GM12878 (cell line): ENCODE results near the gene SOSTDC1. TPM values are rescaled to one million over a fixed set of nuclear protein-coding genes. Genes with fewer than 3 reads are reported as not detected.

Experiments used
- ATAC-seq: fragments of 200-7000 bp; cut with Tn5 transposase; 3 replicates; pipeline ENCODE4 v1.9.1; 2020; ENCODE audit warnings: mild to moderate bottlenecking, moderate library complexity
- BruUV-seq: library from RNA; stranded (reverse); fragments of 400-500 nt; replicated peaks from 2 replicates; lab custom pipeline; 2021; lab: Mats Ljungman, UMichigan
- CTCF ChIA-PET: fragments of 300-600 bp; sonication (Branson Sonifier 250); formaldehyde crosslinking; extraction: SDS; loops from one replicate; lab custom pipeline; 2021; ENCODE audit warnings: inconsistent platforms; lab: Yijun Ruan, JAX
- POLR2A ChIA-PET: fragments of 350-600 bp; formaldehyde crosslinking; extraction: SDS; loops from one replicate; lab custom pipeline; 2021; ENCODE audit warnings: inconsistent platforms; lab: Charles Lee
- RAD21 ChIA-PET: fragments of 300-600 bp; sonication (Branson Sonifier 250); formaldehyde crosslinking; loops from one replicate; lab custom pipeline; 2023; ENCODE audit warnings: antibody characterized with exemption; ENCODE audit not compliant: unreplicated experiment; lab: Charles Lee
- SMC1A ChIA-PET: fragments of 300-600 bp; sonication (Branson Sonifier 250); formaldehyde crosslinking; loops from one replicate; lab custom pipeline; 2023; ENCODE audit not compliant: unreplicated experiment, uncharacterized antibody; lab: Charles Lee
- DNase-seq: peaks from one replicate; pipeline ENCODE4 v3.0.0-alpha.2; 2011; ENCODE audit warnings: low read depth, low spot score
- FAIRE-seq: peaks from 3 replicates; lab custom pipeline; 2011; peaks lifted over from hg19 to GRCh38; lab: Jason Lieb, UNC
- H2AFZ ChIP-seq: 2 replicates; pipeline ENCODE4 v1.6.0; 2011; ENCODE audit warnings: low read depth, low read length, control low read depth; ENCODE audit not compliant: control insufficient read depth
- H3K27ac ChIP-seq: 2 replicates; pipeline ENCODE4 v1.5.1; 2011; ENCODE audit warnings: control low read depth; ENCODE audit not compliant: control insufficient read depth, insufficient read depth
- H3K27me3 ChIP-seq, 2 experiments: replicated peaks in 1 of 2; 2 replicates each; pipeline versions ENCODE4 v1.6.0 to v1.6.1; 2011; ENCODE audit warnings: low read length in 1 of 2; ENCODE audit not compliant: control insufficient read depth in 2 of 2, insufficient read depth in 2 of 2
- H3K36me3 ChIP-seq, 2 experiments: 2 replicates each; pipeline ENCODE4 v1.5.1; 2011; ENCODE audit warnings: low read length in 1 of 2; ENCODE audit not compliant: control insufficient read depth in 2 of 2, insufficient read depth in 2 of 2
- H3K4me1 ChIP-seq: 2 replicates; pipeline ENCODE4 v1.6.1; 2011; ENCODE audit warnings: mild to moderate bottlenecking, low read length, moderate library complexity, mixed read lengths; ENCODE audit not compliant: control insufficient read depth, insufficient read depth
- H3K4me2 ChIP-seq: 2 replicates; pipeline ENCODE4 v1.6.0; 2011; ENCODE audit warnings: control low read depth; ENCODE audit not compliant: control insufficient read depth, insufficient read depth
- H3K4me3 ChIP-seq: fragments of 200-600 bp; sonication (generic); 2 replicates; pipeline ENCODE4 v1.5.1; 2016
- H3K79me2 ChIP-seq: 2 replicates; pipeline ENCODE4 v1.6.0; 2011; ENCODE audit warnings: low read length; ENCODE audit not compliant: control insufficient read depth, insufficient read depth
- H3K9ac ChIP-seq: 2 replicates; pipeline ENCODE4 v1.8.0; 2011; ENCODE audit warnings: low read length, control low read depth, mixed read lengths; ENCODE audit not compliant: control insufficient read depth, insufficient read depth
- H3K9me3 ChIP-seq: replicated peaks from 3 replicates; pipeline ENCODE4 v1.5.1; 2011; ENCODE audit warnings: mild to moderate bottlenecking, low read length; ENCODE audit not compliant: control insufficient read depth, insufficient read depth
- H4K20me1 ChIP-seq: 2 replicates; pipeline ENCODE4 v1.6.0; 2011; ENCODE audit not compliant: control insufficient read depth, insufficient read depth
- ATF7 ChIP-seq: fragments of 450-650 bp; IDR thresholded peaks from 2 replicates; pipeline ENCODE4 v1.6.1; 2016; ENCODE audit warnings: low read depth, mild to moderate bottlenecking
- CBX3 ChIP-seq: fragments of 200-600 bp; sonication (generic); IDR thresholded peaks from 2 replicates; pipeline ENCODE4 v1.6.1; 2016; ENCODE audit warnings: low read depth, borderline replicate concordance
- CHD2 ChIP-seq: IDR thresholded peaks from 2 replicates; pipeline ENCODE4 v1.6.1; 2011; ENCODE audit warnings: low read depth, low read length, improper control_type of control experiment, borderline replicate concordance
- CREB1 ChIP-seq: IDR thresholded peaks from 2 replicates; pipeline ENCODE4 v1.6.1; 2012; ENCODE audit warnings: low read depth, mild to moderate bottlenecking, inconsistent platforms
- DPF2 ChIP-seq: fragments of 450-650 bp; IDR thresholded peaks from 2 replicates; pipeline ENCODE4 v1.6.1; 2017; ENCODE audit warnings: mild to moderate bottlenecking
- FOS ChIP-seq: IDR thresholded peaks from 3 replicates; pipeline ENCODE4 v1.6.1; 2011; ENCODE audit warnings: borderline replicate concordance; ENCODE audit not compliant: insufficient read length; ENCODE audit errors: extremely low read depth
- NBN ChIP-seq: fragments of 450-650 bp; IDR thresholded peaks from 2 replicates; pipeline ENCODE4 v1.6.1; 2016
- RB1 ChIP-seq: fragments of 450-650 bp; formaldehyde crosslinking; IDR thresholded peaks from 2 replicates; pipeline ENCODE4 v1.6.1; 2017; ENCODE audit warnings: mild to moderate bottlenecking, borderline replicate concordance
- SMARCA5 ChIP-seq: fragments of 450-650 bp; IDR thresholded peaks from 2 replicates; pipeline ENCODE4 v1.6.1; 2017; ENCODE audit warnings: mild to moderate bottlenecking
- SP1 ChIP-seq: IDR thresholded peaks from one replicate; pipeline ENCODE4 v1.6.1; 2011; ENCODE audit warnings: low read depth, low read length
- SREBF1 ChIP-seq: IDR thresholded peaks from 2 replicates; pipeline ENCODE4 v1.6.1; 2012; ENCODE audit warnings: mild to moderate bottlenecking, low read length
- SRF ChIP-seq, 2 experiments: IDR thresholded peaks; 2 replicates each; pipeline ENCODE4 v1.6.1; 2011; ENCODE audit warnings: low read depth in 2 of 2, low read length in 2 of 2, mild to moderate bottlenecking in 1 of 2, moderate library complexity in 1 of 2
- TARDBP ChIP-seq: IDR thresholded peaks from 2 replicates; pipeline ENCODE4 v1.6.1; 2016; ENCODE audit warnings: borderline replicate concordance
- WRNIP1 ChIP-seq: IDR thresholded peaks from 2 replicates; pipeline ENCODE4 v1.6.1; 2011; ENCODE audit warnings: low read depth, low read length, improper control_type of control experiment, borderline replicate concordance
- ZNF207 ChIP-seq: fragments of 450-650 bp; IDR thresholded peaks from 2 replicates; pipeline ENCODE4 v1.6.1; 2014; ENCODE audit warnings: antibody characterized with exemption, mild to moderate bottlenecking, borderline replicate concordance
- ZSCAN29 ChIP-seq: fragments of 450-650 bp; IDR thresholded peaks from 2 replicates; pipeline ENCODE4 v1.6.1; 2017; ENCODE audit warnings: mild to moderate bottlenecking, moderate library complexity
- in situ Hi-C: fragments of 300-500 bp; cut with MboI; formaldehyde crosslinking; loops from 9 replicates; pipeline ENCODE4 v1.14.3; 2018; ENCODE audit warnings: mixed read lengths
- intact Hi-C: fragments of 100-400 bp; cut with micrococcal nuclease; formaldehyde crosslinking; loops from one replicate; pipeline ENCODE4 v1.14.2; 2022; ENCODE audit not compliant: unreplicated experiment
- polyA plus RNA-seq, 11 experiments: library from polyadenylated mRNA; depleted of rRNA in 4 of 11; unstranded in 6 of 11; stranded (reverse) in 5 of 11; fragments of >200 nt; fragmentation: Nextera tagmentation in 4 of 11; fragmentation: Illumina TruSeq in 1 of 11; extraction: Ambion mirVana in 4 of 11; extraction: Trizol in 1 of 11; gene quantifications; 1 replicate in 1 of 11; 2 replicates in 10 of 11; pipeline versions ENCODE4 v1.2.1 to v1.2.3, GENCODE V29; 2011 to 2016; ENCODE audit warnings: inconsistent platforms in 2 of 11, missing spikeins in 2 of 11, low read depth in 1 of 11
- total RNA-seq, 4 experiments: library from RNA; depleted of rRNA in 3 of 4; stranded (reverse); fragments of >200 nt in 3 of 4; fragmentation: Illumina TruSeq in 1 of 4; extraction: Trizol in 1 of 4; gene quantifications; 2 replicates each; pipeline versions ENCODE4 v1.2.1 to v1.2.3, GENCODE V29; 2013 to 2021
- TF ChIP-seq, protein P1 (sequence below): fragments of 450-650 bp; IDR thresholded peaks from 2 replicates; pipeline ENCODE4 v1.6.1; 2017; ENCODE audit warnings: low read depth, mild to moderate bottlenecking, moderate library complexity

SOSTDC1 gene
- total and polyA plus RNA-seq, 10 of the 15 experiments (the other 5 are each of a cell fraction or from before 2014, with no cell fraction given) = not detected

DNA sequence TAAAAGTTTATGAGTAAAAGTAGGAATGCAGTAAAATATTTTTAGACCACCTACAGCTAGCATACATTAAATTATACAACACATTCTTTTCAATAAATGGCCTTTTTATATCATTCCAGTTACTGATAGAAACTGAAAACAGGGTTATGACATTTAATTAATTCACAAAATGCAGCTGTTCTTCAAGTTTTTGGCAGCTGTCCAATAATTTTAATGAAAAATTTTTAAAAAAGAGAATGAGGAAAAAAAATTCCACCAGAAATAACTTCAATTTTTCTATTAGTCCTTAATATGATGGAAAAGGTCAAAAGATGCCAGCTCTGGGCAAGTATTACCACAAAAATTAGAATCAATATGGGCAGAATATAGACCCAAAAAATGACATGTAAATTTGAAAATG is 49.2 kb upstream of the SOSTDC1 start:
- Histone ChIP-seq H3K27ac (no peak overlapping the region), H3K9ac (no peak overlapping the region), H3K36me3 (no peaks in the 10 kb centered on the region), H3K4me3 (no peak overlapping the region), H3K4me2 (no peak overlapping the region), H4K20me1 (no peaks in the 10 kb centered on the region), H3K27me3 (no peaks in the 10 kb centered on the region; a peak in 1 of 4 replicates), H2AFZ (no peak overlapping the region), H3K79me2 (no peaks in the 10 kb centered on the region), H3K4me1 (no peaks in the 10 kb centered on the region), H3K9me3 (no peaks in the 10 kb centered on the region)
- ChIA-PET POLR2A (no interaction called here), RAD21 (no interaction called here), CTCF (no interaction called here), SMC1A (interaction anchor here (0.6 to 1.5 kb wide), 2 partner anchors 17 to 1062 kb away, joined by 3 read pairs; no protein-coding TSS in a partner anchor)
- no TSS peak for BruUV-seq
- FAIRE-seq = no peak
- no peak for DNase-seq
- intact Hi-C loops = no loop called here
- ATAC-seq = no peak
- in situ Hi-C loops = no loop called here
- TF ChIP-seq NBN (no peak), SREBF1 (no peak), ZSCAN29 (no peak), CBX3 (no peak), SRF (IDR thresholded peaks at IDR 0.05; ENCODE audit: low read depth in 2 of 2, low read length in 2 of 2) (no peak), WRNIP1 (no peak), DPF2 (no peak), SP1 (no peak), ZNF207 (no peak), FOS (no peak), SMARCA5 (no peak), ATF7 (no peak), CREB1 (no peak), CHD2 (no peak), TARDBP (no peak), RB1 (no peak)
- TF ChIP-seq, protein P1, sequence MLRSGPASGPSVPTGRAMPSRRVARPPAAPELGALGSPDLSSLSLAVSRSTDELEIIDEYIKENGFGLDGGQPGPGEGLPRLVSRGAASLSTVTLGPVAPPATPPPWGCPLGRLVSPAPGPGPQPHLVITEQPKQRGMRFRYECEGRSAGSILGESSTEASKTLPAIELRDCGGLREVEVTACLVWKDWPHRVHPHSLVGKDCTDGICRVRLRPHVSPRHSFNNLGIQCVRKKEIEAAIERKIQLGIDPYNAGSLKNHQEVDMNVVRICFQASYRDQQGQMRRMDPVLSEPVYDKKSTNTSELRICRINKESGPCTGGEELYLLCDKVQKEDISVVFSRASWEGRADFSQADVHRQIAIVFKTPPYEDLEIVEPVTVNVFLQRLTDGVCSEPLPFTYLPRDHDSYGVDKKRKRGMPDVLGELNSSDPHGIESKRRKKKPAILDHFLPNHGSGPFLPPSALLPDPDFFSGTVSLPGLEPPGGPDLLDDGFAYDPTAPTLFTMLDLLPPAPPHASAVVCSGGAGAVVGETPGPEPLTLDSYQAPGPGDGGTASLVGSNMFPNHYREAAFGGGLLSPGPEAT = no peak
